NCI-H82 treated with DMSO at 0.1 percent for 48 hours (cell line): Measurements from ENCODE around the gene DPYSL5.

ENCODE experiments used
- DNase-seq: peaks from one replicate; lab custom pipeline; 2025; ENCODE audit not compliant: unreplicated experiment; lab: John Stamatoyannopoulos, UW

The DPYSL5 gene

GRCh38 chr2:26983746-26984145 lies 135.8 kb downstream of the DPYSL5 start:
- no peak for DNase-seq

GRCh38 chr2:26985807-26986206 lies 137.9 kb downstream of the DPYSL5 start:
- no peak for DNase-seq

- DNase-seq = no peak
These were observed 138.6 kb downstream of the DPYSL5 start for GRCh38 chr2:26986576-26986975.

GRCh38 chr2:26988058-26988860 lies 140.3 kb downstream of the DPYSL5 start:
- DNase-seq = no peak

- no peak for DNase-seq
These were observed 141.2 kb downstream of the DPYSL5 start for GRCh38 chr2:26989156-26989555.

GRCh38 chr2:26991717-26992116 lies 143.8 kb downstream of the DPYSL5 start:
- no peak for DNase-seq

- DNase-seq = no peak
These were observed 145.8 kb downstream of the DPYSL5 start for GRCh38 chr2:26993768-26994167.

- DNase-seq = no peak
These were observed 147.1 kb downstream of the DPYSL5 start for GRCh38 chr2:26994983-26995382.

- no peak for DNase-seq
These were observed 149.5 kb downstream of the DPYSL5 start for GRCh38 chr2:26997394-26997793.

- DNase-seq = no peak
These were observed 150.4 kb downstream of the DPYSL5 start for GRCh38 chr2:26998323-26998722.
